ENCODE data around the gene KCNK15.
"Not testable (repeated sequence)": the region's sequence is repeated elsewhere in the genome, so short reads cannot be mapped to it uniquely, and the experiment has no call there.

KCNK15 gene

GRCh38 chr20:44752099-44752931 lies 6.7 kb downstream of the KCNK15 start:
- intact Hi-C loops (cut with DNase I) = no loop called here

GRCh38 chr20:44754554-44754953 lies 8.9 kb downstream of the KCNK15 start:
- no peak for DNase-seq
- intact Hi-C loops (cut with DNase I) = no loop called here

More at GRCh38 chr20:44752099-44752931, 6.7 kb downstream of the KCNK15 start:
- DNase-seq = peak in 1 of 10 donors; percentile 69

GRCh38 chr20:44756011-44756688 lies 10.5 kb downstream of the KCNK15 start:
- no peak for DNase-seq
- intact Hi-C loops (cut with DNase I) = no loop called here

GRCh38 chr20:44756956-44757355 lies 11.3 kb downstream of the KCNK15 start:
- DNase-seq = no peak
- intact Hi-C loops (cut with DNase I) = no loop called here

GRCh38 chr20:44758247-44759101 lies 12.8 kb downstream of the KCNK15 start:
- intact Hi-C loops (cut with DNase I) = no loop called here
- peak in 1 of 10 donors; percentile 74 for DNase-seq

GRCh38 chr20:44759595-44759994 lies 13.9 kb downstream of the KCNK15 start:
- no peak for DNase-seq
- intact Hi-C loops (cut with DNase I) = no loop called here

GRCh38 chr20:44761423-44761822 lies 15.8 kb downstream of the KCNK15 start:
- no peak for DNase-seq
- intact Hi-C loops (cut with DNase I) = no loop called here

- no peak for DNase-seq
- intact Hi-C loops (cut with DNase I) = no loop called here
Observed at GRCh38 chr20:44762466-44763140, 16.9 kb downstream of the KCNK15 start.

GRCh38 chr20:44763798-44764197 lies 18.1 kb downstream of the KCNK15 start:
- intact Hi-C loops (cut with DNase I); DNase-seq: not testable (repeated sequence)

- DNase-seq = no peak
- intact Hi-C loops (cut with DNase I) = no loop called here
Observed at GRCh38 chr20:44765091-44765490, 19.4 kb downstream of the KCNK15 start.

- intact Hi-C loops (cut with DNase I) = no loop called here
- DNase-seq = peak in 1 of 10 donors; percentile 45
Observed at GRCh38 chr20:44765701-44766347, 20.2 kb downstream of the KCNK15 start.

GRCh38 chr20:44768256-44768655 lies 22.6 kb downstream of the KCNK15 start:
- intact Hi-C loops (cut with DNase I) = no loop called here
- no peak for DNase-seq

GRCh38 chr20:44768854-44769480 lies 23.3 kb downstream of the KCNK15 start:
- intact Hi-C loops (cut with DNase I) = no loop called here
- DNase-seq = no peak

GRCh38 chr20:44769481-44769863 lies 23.8 kb downstream of the KCNK15 start:
- intact Hi-C loops (cut with DNase I) = no loop called here
- peak in 3 of 10 donors; percentile 34 to 92 (median 77) for DNase-seq

- intact Hi-C loops (cut with DNase I) = no loop called here
- DNase-seq = peak in 4 of 10 donors; percentile 27 to 85 (median 80)
Observed at GRCh38 chr20:44770484-44771171, 25.0 kb downstream of the KCNK15 start.

GRCh38 chr20:44771172-44771535 lies 25.5 kb downstream of the KCNK15 start:
- intact Hi-C loops (cut with DNase I) = no loop called here
- DNase-seq = no peak

GRCh38 chr20:44772636-44773035 lies 27.0 kb downstream of the KCNK15 start:
- intact Hi-C loops (cut with DNase I) = no loop called here
- DNase-seq = no peak

- intact Hi-C loops (cut with DNase I) = no loop called here
- DNase-seq = no peak
Observed at GRCh38 chr20:44773070-44773829, 27.6 kb downstream of the KCNK15 start.
